H7 (cell line): ENCODE data around the gene CHST6. TPM values are rescaled to one million over a fixed set of nuclear protein-coding genes. Genes with fewer than 3 reads are reported as not detected.
"Not testable (repeated sequence)": the region's sequence is repeated elsewhere in the genome, so short reads cannot be mapped to it uniquely, and the experiment has no call there.

Experiments used
- DNase-seq: peaks from one replicate; pipeline ENCODE4 v3.0.0; 2012
- H3K27me3 ChIP-seq: 2 replicates; pipeline ENCODE4 v1.6.0; 2011; ENCODE audit warnings: mild to moderate bottlenecking, low read length; ENCODE audit not compliant: control insufficient read depth, insufficient read depth
- H3K36me3 ChIP-seq: replicated peaks from 2 replicates; pipeline ENCODE4 v1.5.1; 2011; ENCODE audit warnings: low read length; ENCODE audit not compliant: control insufficient read depth, insufficient read depth
- H3K4me3 ChIP-seq: 2 replicates; pipeline ENCODE4 v1.5.1; 2011; ENCODE audit warnings: low read depth, mild to moderate bottlenecking, control low read depth, low read length, moderate library complexity; ENCODE audit not compliant: insufficient read depth
- total RNA-seq: library from RNA; depleted of rRNA; stranded (reverse); fragments of >200 nt; shearing (Covaris generic); gene quantifications from 2 replicates; pipeline ENCODE4 v1.2.3, GENCODE V29; 2014; rRNA removed

The CHST6 gene
- total RNA-seq = 9.7 and 11.5 TPM in 2 replicates

DNA sequence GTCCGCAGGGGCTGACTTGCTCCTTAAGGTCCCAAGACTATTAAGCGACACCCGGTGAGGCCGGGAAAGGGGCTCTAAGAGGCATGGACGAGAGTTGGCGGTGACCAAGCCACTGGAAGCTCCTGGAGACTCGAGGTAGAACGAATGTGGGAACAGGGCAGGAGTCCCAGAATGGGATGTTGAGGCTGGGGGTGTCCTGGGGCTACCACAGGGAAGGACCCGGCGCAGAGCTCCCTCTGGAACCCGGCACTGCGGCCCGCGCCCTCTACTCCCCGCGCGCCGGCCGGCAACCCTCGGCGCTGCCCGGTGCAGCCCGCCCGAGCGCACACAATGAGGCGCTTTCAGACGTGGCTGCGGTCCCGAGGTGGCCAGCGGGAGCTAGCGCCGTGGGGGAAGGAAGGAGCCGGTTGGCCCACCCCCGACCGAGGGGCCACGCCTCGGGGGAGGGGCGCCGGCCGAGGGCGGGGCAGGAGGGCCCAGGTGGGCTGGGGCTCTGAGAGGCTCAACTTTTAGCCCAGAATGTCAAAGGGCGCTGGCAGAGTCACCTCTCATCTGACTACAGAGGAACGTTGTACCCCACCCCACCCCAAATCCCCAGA lies at the start of gene CHST6:
Gene CHST6, minus strand, starts transcription at position 366 of the 599 bp plus-strand sequence. CDS start 15,613 bp downstream, outside the sequence.
- H3K27me3 ChIP-seq = peaks cover 7% of the 10 kb centered on the region
- no peaks in the 10 kb centered on the region; the same call in 1 of the 2 replicates for H3K36me3 ChIP-seq
- DNase-seq = peak; percentile 98
- peak within 1 kb of the TSS; percentile 77 for H3K4me3 ChIP-seq

DNA sequence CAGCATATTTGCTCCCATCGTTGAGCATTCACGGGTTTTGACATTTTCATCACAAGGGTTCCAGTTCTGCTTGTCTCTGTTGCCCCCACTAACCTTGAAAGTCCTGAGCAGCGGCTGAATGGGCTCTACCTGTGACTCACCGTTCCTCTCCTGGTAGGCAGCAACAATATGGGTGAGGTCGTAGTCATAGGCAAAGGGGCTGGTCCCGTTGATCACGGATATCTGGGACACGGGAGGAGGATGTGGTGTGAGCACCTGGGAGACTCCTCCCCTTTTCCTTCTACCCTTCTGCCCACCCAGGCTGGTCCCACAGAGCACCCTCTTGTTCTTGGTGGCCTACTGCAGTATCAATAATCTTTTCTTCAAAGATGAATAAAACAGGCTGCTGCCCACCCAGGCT lies 47.2 kb upstream of the CHST6 start:
- not testable (repeated sequence) for DNase-seq, H3K36me3 ChIP-seq, H3K27me3 ChIP-seq, H3K4me3 ChIP-seq

DNA sequence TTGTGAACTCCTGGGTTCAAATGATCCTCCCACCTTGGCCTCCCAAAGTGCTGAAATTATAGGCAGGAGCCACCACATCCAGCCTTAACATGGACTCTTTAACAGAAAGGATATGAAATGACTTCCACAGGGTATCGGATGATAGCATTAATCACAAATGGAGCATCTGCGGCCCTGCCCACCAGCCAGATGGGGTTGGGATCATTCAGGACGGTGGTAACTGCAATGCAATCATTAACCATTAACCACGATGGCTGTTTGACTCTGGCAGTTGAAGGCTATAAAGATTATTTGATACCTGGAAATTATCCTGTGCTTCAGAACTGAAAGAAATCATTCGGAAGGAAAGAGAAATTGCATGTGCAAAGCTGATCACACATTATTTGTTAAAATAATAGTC lies 46.0 kb upstream of the CHST6 start:
- Histone ChIP-seq H3K36me3 (no peaks in the 10 kb centered on the region; the same call in 1 of the 2 replicates), H3K27me3 (no peaks in the 10 kb centered on the region), H3K4me3 (no peak overlapping the region)
- no peak for DNase-seq

DNA sequence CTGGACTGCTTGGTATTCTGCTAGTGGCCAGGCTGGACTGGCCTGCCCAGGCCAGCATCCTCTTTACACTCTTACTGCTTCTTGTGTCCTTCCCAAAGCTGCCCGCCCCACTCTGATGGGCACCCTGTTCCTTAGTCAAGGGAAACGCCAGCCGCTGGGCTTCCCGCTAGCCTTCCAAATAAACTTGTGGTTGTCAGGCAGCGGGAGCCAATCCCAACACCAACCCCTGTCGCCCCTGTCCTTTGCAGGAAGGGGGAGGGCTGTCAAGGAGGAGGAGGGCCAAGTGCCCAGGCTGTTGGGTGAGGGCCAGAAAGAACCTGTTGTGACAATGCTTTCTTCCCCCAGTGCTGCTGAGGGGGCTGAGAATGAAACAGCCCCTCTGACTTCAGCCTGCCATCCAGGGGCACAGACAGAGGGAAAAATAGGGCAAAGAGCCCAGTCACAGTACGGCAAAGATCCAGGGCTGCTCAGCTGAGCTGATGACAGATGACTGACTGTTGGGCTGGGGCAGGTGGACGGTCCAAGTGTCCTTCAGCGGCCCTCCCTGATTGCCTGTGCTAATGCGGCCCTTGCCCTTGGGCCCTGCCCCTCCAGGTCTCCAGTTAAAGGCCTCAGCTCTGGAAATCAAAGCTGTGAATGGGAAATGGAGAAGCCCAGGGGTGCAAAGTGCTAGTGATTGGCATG lies 43.8 kb upstream of the CHST6 start:
- H3K4me3 ChIP-seq, DNase-seq, H3K36me3 ChIP-seq, H3K27me3 ChIP-seq: not testable (repeated sequence)

DNA sequence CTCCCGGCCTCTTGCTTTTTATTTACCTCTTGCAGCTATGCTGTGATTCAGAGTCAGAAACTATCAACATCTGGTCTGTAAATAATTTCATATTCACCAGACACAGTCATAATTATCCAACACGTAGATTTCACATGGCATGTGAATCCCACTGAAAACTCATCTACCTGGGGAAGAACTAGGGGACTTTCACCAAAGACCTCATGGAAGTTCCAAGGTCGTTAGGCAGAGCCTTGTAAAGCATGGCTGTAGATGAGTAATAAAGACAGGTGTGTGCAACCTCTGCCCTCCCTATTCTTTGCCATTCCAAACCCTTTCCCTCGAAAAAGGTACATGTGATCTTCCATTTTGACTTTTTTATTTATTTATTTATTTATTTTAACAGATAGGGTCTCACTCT lies 42.5 kb upstream of the CHST6 start:
- no peaks in the 10 kb centered on the region for H3K27me3 ChIP-seq
- no peaks in the 10 kb centered on the region for H3K36me3 ChIP-seq
- no peak overlapping the region for H3K4me3 ChIP-seq
- DNase-seq = no peak

DNA sequence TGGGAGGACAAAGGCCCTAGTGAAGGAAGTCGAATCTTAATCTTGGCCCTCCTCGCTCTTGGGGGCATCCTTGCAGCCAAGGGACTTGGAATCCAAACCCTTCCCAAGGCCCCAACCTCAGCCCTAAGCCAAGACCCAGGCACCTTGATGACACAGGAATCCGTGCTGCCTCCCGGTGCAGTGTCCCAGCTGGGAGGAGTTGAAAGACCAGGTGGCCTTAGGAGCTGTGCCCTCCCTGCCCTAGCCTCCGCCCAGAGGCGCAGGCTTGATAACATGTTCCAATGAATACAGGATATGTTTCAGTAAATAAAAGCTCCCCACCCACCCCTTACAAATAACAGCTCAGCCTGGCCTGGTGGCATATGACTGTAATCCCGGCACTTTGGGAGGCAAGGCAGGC lies 40.7 kb upstream of the CHST6 start, which contains the start of gene CHST5:
Gene CHST5, minus strand, starts transcription at position 208 of the 400 bp plus-strand sequence. CDS start 5,724 bp downstream, outside the sequence.
- no peak for DNase-seq
- no peaks in the 10 kb centered on the region for H3K27me3 ChIP-seq
- no peak within 1 kb of the TSS for H3K4me3 ChIP-seq
- no peaks in the 10 kb centered on the region for H3K36me3 ChIP-seq

DNA sequence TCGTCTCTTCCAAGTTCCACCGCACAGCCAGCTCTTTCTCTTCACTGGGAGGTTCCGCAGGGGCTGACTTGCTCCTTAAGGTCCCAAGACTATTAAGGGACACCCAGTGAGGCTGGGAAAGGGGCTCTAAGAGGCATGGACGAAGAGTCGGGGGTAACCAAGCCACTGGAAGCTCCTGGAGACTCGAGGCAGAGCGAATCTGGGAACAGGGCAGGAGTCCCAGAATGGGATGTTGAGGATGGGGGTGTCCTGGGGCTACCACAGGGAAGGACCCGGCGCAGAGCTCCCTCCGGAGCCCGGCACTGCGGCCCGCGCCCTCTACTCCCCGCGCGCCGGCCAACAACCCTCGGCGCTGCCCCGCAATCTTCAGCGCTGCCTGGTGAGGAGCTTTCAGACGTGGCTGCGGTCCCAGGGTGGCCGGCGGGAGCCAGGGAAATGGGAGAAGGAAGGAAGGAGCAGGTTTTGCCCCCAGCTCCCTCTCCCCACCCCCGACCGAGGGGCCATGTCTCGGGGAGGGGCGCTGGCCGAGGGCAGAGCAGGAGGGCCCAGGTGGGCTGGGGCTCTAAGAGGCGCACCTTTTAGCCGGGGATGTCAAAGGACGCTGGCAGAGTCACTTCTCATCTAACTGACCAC lies 40.1 kb upstream of the CHST6 start:
- Histone ChIP-seq H3K36me3 (no peaks in the 10 kb centered on the region), H3K27me3 (no peaks in the 10 kb centered on the region), H3K4me3 (no peak overlapping the region)
- peak; percentile 52 for DNase-seq

DNA sequence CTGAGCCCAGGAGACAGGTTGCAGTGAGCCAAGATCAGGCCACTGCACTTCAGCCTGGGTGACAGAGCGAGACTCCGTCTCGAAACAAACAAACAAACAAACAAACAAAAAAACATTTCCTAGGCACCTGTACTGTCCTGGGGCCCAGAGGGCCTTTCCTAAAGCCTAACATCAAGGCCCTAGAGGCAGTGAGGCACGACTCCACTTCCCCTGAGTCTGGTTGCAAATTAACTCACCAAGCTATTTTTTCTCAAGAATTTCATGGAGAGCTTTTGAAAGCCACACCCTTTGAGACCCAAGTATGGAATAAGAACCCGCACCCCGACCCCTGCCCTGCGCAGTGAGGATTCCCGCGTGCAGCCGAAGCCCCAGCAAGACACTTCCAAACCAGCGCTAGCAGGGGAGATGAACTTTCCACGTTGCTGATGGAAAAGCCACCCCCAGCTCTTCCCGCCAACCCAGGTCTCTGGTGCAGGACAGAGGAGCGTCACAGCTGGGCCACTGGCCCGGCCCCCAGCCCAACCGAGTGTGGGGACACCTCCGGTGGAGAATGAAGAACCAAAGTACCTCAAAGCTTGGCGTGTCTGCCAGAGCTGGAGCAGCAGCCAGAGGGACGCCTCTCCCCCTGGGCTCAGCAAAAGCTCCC lies 39.4 kb upstream of the CHST6 start:
- Histone ChIP-seq H3K36me3 (no peaks in the 10 kb centered on the region), H3K27me3 (no peaks in the 10 kb centered on the region), H3K4me3 (no peak overlapping the region)
- peak; percentile 44 for DNase-seq

DNA sequence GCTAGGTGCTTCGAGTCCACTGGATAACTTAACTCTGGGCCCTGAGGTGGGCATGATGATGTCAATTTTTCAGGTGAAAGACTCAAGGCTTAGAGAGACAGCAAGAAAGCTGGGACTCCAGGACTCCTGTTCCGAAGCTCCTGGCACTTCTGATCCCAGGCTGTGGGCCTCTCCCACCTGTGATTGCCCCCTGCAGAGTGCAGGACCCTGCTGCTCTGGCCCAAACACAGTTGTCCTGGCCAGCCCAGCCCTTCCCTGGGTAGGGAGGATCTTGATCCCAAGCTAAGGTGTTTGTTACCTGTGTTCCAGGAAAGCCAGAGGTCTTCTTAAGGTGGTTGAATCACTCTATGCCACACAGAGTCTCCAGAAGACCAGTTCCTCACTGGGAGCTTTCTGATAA lies 37.5 kb upstream of the CHST6 start:
- Histone ChIP-seq H3K27me3 (no peaks in the 10 kb centered on the region), H3K4me3 (no peak overlapping the region), H3K36me3 (no peaks in the 10 kb centered on the region)
- no peak for DNase-seq

DNA sequence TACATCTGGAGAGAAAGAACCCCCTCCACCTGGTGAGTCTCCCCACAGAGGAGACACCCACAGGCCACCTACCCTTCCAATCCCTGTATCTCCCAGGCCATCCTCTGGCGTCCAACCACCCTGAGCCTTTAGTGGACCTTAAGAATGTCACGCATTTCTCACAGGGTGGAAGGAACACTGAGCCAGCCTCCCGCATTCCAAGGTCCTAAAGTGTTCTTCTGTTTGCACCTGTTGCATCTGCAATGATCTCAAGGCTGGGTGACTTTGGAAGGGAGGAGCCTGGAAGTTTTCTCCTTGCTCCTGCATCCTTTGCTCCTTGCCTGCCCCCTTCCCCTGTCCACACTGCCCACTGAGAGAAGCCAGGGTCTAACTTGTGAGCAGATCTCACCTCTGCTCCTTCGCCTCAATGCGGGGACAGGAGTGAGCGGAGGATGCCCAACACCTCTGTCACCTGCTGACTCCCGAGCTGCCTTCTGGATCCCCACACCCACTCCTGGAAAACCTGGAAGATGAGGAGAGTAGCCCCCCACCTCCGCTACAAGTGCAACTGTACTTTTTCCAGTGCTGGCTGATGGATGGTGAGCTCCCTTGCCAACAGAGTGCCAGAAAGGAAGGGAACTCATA lies 37.0 kb upstream of the CHST6 start:
- DNase-seq = no peak
- H3K4me3 ChIP-seq = no peak overlapping the region
- H3K27me3 ChIP-seq = no peaks in the 10 kb centered on the region
- H3K36me3 ChIP-seq = no peaks in the 10 kb centered on the region

DNA sequence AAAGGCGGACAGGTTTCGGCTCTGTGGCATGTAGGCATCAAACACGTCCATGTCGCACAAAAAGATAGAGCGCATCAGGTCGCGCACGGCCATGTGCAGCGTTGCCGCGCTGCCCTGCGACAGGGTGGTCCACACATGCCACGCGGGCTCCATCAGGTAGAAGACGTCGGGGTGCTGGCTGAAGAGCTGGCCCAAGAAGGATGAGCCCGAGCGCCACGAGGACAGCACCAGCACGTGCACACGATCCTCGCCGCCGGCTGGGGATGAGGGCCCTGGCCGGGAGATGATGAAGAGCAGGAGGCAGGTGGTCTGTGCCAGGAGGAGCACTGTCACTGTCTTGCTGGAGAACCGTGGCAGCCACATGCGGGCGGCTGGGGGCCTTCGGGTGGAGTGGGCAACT lies 34.7 kb upstream of the CHST6 start:
- H3K4me3 ChIP-seq = no peak overlapping the region
- no peaks in the 10 kb centered on the region for H3K27me3 ChIP-seq
- DNase-seq = no peak

DNA sequence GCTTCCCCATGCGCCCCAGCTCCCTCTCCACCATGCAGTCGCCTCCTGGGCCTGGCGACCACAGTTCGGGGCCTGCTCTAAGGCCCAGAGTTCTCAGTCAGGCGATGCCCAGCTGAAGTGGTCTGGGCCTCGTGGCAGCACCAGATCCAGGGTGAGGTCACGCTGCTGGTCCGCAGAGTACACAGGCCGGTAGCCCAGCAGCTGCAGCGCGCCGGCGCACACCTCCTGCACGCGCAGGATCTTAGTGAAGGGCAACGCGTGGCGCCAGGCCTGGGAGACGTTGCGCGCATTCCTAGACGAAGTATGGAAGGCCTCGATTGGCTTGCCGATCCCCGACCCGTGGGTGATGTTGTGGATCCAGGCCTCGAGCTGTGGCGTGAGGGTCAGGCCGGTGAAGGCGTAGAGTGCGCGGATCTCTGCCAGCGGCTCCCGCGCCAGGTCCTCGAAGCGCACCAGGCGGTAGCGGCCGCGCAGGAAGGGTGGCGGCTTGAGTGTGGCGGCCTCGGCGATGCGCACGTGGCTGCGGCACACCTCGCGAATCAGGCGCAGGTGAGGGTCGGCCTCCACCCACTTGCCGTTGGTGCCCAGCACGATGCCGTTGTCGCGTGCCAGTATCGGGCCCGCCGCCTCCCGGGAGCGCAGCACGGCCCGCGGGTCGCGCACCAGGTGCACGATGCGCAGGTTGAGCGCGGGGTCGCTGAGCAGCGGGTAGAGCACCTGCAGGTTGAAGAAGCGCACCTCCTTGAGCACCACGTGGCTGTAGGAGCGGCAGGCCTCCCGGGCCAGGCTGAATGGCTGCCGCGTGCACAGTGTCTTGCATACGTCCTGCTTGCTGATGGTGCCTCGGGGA lies 34.0 kb upstream of the CHST6 start:
- Histone ChIP-seq H3K4me3 (no peak overlapping the region), H3K36me3 (no peaks in the 10 kb centered on the region), H3K27me3 (no peaks in the 10 kb centered on the region)
- DNase-seq = no peak

More for the DNA sequence above, 34.7 kb upstream of the CHST6 start:
- H3K36me3 ChIP-seq = no peaks in the 10 kb centered on the region

DNA sequence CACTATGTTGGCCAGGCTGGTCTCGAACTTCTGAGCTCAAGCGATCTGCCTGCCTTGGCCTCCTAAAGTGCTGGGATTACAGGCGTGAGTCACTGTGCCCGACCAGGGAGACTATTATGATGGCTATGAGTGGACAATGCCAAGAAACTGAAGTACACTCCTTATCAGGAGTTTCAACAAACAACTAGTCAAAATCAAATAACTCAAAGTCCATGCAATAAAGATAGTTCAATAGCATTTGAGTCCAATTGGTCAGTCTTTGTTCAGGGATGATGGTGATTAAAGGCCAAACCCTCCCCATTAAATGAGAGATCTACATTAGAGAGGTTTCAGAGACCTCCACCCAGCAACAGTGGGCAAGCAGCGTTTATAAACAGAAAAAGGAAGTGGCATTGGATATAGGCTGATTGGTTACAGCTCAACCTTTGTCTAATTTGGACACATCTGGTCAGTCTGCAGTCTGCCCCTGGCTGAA lies 32.6 kb upstream of the CHST6 start:
- no peak overlapping the region for H3K4me3 ChIP-seq
- DNase-seq = no peak
- no peaks in the 10 kb centered on the region for H3K27me3 ChIP-seq
- H3K36me3 ChIP-seq = no peaks in the 10 kb centered on the region
